Raji (cell line): ENCODE measurements around the gene SLPI.

Source experiments
- POLR2A ChIP-seq: IDR thresholded peaks from 2 replicates; pipeline ENCODE4 v1.6.1; 2011; ENCODE audit warnings: low read depth, low read length, control low read depth; ENCODE audit not compliant: insufficient read depth

Gene SLPI

GRCh38 chr20:45254383-45255262 lies at the start of gene SLPI:
Gene SLPI (minus strand): TSS chr20:45254564. CDS start chr20:45254543, 21 bp downstream.
- TF ChIP-seq POLR2A, result no peak

GRCh38 chr20:45303586-45304463 lies 49.5 kb upstream of the SLPI start:
- TF ChIP-seq POLR2A, result no peak

GRCh38 chr20:45301824-45302271 lies 47.5 kb upstream of the SLPI start:
- TF ChIP-seq POLR2A, result no peak

- TF ChIP-seq POLR2A, result no peak
Observed at GRCh38 chr20:45300961-45301360, 46.6 kb upstream of the SLPI start.

- no peak for TF ChIP-seq POLR2A
Observed at GRCh38 chr20:45299786-45300185, 45.4 kb upstream of the SLPI start.

- TF ChIP-seq POLR2A, result no peak
Observed at GRCh38 chr20:45297786-45298497, 43.6 kb upstream of the SLPI start.

- TF ChIP-seq POLR2A, result no peak
Observed at GRCh38 chr20:45294659-45295058, 40.3 kb upstream of the SLPI start.

GRCh38 chr20:45294003-45294368 lies 39.6 kb upstream of the SLPI start:
- no peak for TF ChIP-seq POLR2A

GRCh38 chr20:45293041-45294002 lies 39.0 kb upstream of the SLPI start:
- no peak for TF ChIP-seq POLR2A

GRCh38 chr20:45292343-45292742 lies 38.0 kb upstream of the SLPI start:
- no peak for TF ChIP-seq POLR2A

GRCh38 chr20:45291526-45291925 lies 37.2 kb upstream of the SLPI start:
- no peak for TF ChIP-seq POLR2A

- no peak for TF ChIP-seq POLR2A
Observed at GRCh38 chr20:45290677-45291355, 36.5 kb upstream of the SLPI start.

GRCh38 chr20:45289942-45290676 lies 35.7 kb upstream of the SLPI start:
- no peak for TF ChIP-seq POLR2A
